ENCODE results near the gene SPRR4. TPM values are rescaled to one million over a fixed set of nuclear protein-coding genes. Genes with fewer than 3 reads are reported as not detected.

Gene SPRR4
- not detected for total RNA-seq

- no peak for DNase-seq (ENCODE audit: low spot score)
- no peak within 1 kb of the TSS for H3K4me3 ChIP-seq
Measured at GRCh38 chr1:152970495-152970894, at the start of gene SPRR4. TSS of gene SPRR4 (plus strand) at chr1:152970648. CDS start at chr1:152971891, 1,243 bp downstream.

GRCh38 chr1:152924191-152924590, 46.3 kb upstream of the SPRR4 start:
- no peak overlapping the region for H3K27ac ChIP-seq
- no peaks in the 10 kb centered on the region for H3K9me3 ChIP-seq
- TF ChIP-seq, protein P1, sequence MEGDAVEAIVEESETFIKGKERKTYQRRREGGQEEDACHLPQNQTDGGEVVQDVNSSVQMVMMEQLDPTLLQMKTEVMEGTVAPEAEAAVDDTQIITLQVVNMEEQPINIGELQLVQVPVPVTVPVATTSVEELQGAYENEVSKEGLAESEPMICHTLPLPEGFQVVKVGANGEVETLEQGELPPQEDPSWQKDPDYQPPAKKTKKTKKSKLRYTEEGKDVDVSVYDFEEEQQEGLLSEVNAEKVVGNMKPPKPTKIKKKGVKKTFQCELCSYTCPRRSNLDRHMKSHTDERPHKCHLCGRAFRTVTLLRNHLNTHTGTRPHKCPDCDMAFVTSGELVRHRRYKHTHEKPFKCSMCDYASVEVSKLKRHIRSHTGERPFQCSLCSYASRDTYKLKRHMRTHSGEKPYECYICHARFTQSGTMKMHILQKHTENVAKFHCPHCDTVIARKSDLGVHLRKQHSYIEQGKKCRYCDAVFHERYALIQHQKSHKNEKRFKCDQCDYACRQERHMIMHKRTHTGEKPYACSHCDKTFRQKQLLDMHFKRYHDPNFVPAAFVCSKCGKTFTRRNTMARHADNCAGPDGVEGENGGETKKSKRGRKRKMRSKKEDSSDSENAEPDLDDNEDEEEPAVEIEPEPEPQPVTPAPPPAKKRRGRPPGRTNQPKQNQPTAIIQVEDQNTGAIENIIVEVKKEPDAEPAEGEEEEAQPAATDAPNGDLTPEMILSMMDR (IDR thresholded peaks at IDR 0.05): no peak
- no peaks in the 10 kb centered on the region for H3K4me1 ChIP-seq (ENCODE audit: control insufficient read depth in 1 of 2, low read depth in 2 of 2)
- no peak overlapping the region for H3K4me3 ChIP-seq
- no peaks in the 10 kb centered on the region for H3K27me3 ChIP-seq (replicated peaks; ENCODE audit: insufficient read depth)
- DNase-seq (ENCODE audit: low spot score) (no peak), ATAC-seq (ENCODE audit: insufficient number of reproducible peaks, low FRiP score, low read depth) (no peak)
- H3K36me3 ChIP-seq: no peaks in the 10 kb centered on the region

More at GRCh38 chr1:152970495-152970894, at the start of gene SPRR4:
- TF ChIP-seq, protein P1 (IDR thresholded peaks at IDR 0.05): no peak
- Histone ChIP-seq H3K9me3 (no peaks in the 10 kb centered on the region), H3K27ac (no peak within 1 kb of the TSS), H3K27me3 (replicated peaks; ENCODE audit: insufficient read depth) (no peaks in the 10 kb centered on the region), H3K36me3 (no peaks in the 10 kb centered on the region), H3K4me1 (ENCODE audit: control insufficient read depth in 1 of 2, low read depth in 2 of 2) (no peaks in the 10 kb centered on the region)
- ATAC-seq (ENCODE audit: insufficient number of reproducible peaks, low FRiP score, low read depth): no peak

DNA sequence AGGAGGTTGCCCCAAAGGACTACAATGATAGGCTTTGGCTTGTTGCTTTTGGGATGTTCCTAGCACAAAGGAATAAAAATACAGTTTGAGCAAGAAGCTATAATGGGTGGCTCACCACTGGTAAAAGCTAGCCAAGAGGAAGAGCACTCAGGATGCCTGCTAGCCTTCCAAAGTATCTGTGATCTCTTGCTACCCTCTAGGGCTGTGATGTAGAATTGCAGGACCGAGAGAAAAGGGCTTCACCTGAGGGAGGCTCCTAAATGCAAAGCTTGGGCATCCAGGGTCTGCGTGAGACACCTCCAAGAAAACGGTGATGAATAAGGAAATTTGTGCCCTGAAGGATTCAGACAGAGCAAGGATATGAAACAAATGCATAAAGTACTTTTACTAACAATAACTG, 44.4 kb upstream of the SPRR4 start:
- H3K27ac ChIP-seq: no peak overlapping the region
- no peaks in the 10 kb centered on the region for H3K4me1 ChIP-seq (ENCODE audit: control insufficient read depth in 1 of 2, low read depth in 2 of 2)
- no peaks in the 10 kb centered on the region for H3K27me3 ChIP-seq (replicated peaks; ENCODE audit: insufficient read depth)
- TF ChIP-seq, protein P1 (IDR thresholded peaks at IDR 0.05): no peak
- H3K36me3 ChIP-seq: no peaks in the 10 kb centered on the region
- ATAC-seq (ENCODE audit: insufficient number of reproducible peaks, low FRiP score, low read depth) (no peak), DNase-seq (ENCODE audit: low spot score) (no peak)
- H3K9me3 ChIP-seq: no peaks in the 10 kb centered on the region
- no peak overlapping the region for H3K4me3 ChIP-seq

DNA sequence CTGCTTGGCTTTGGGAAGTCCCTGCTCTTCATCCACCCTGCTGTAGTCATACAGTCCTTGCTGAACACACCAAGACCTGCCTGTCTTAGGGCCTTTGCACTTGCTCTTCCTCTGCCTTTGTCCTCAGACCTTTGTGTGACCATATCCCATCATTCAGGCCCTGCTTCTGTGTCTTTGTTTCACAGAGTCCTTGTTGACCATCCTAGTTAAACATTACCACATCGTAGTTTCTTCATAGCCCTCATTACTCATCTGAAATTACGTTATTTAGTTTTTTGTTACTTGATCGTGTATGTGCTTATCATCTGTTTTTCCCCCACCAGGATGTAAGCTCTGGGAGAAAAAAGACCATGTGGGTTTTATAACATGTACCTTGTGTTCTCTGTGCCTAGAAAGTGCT, 41.8 kb upstream of the SPRR4 start:
- TF ChIP-seq, protein P1 (IDR thresholded peaks at IDR 0.05): no peak
- Histone ChIP-seq H3K27me3 (replicated peaks; ENCODE audit: insufficient read depth) (no peaks in the 10 kb centered on the region), H3K4me3 (no peak overlapping the region), H3K9me3 (no peaks in the 10 kb centered on the region), H3K4me1 (ENCODE audit: control insufficient read depth in 1 of 2, low read depth in 2 of 2) (no peaks in the 10 kb centered on the region), H3K36me3 (no peaks in the 10 kb centered on the region), H3K27ac (no peak overlapping the region)
- ATAC-seq (ENCODE audit: insufficient number of reproducible peaks, low FRiP score, low read depth) (no peak), DNase-seq (ENCODE audit: low spot score) (no peak)

DNA sequence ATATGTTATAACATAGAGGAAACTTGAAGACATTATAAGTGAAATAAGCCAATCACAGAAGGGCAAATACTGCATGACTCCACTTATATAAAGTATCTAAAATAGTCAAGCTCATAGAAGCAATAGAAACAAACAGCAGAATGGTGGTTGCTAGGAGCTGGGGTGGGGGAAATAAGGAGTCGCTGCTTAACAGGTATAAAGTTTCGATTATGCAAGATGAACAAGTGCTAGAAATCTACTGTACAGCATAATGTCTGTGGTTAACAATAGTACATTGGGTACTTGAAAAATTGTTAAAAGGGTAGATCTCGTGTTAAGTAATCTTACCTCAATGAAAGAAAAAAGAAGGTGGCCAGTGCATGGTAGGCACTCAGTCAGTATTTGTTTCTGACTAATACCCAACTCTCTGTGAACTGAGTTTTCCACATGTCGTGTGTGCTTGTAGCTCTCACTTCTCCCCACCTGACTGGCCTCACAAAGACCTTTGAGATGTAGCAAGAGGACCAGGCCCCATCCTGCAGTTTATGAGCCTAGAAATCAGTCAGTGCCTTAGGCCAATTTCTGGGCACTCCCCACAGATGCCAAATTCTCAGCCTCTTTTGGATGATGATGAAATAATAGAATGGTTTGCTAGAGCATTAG, 38.2 kb upstream of the SPRR4 start:
- Histone ChIP-seq H3K4me1 (ENCODE audit: control insufficient read depth in 1 of 2, low read depth in 2 of 2) (no peaks in the 10 kb centered on the region), H3K27ac (no peak overlapping the region), H3K9me3 (no peaks in the 10 kb centered on the region), H3K36me3 (no peaks in the 10 kb centered on the region), H3K4me3 (no peak overlapping the region), H3K27me3 (replicated peaks; ENCODE audit: insufficient read depth) (no peaks in the 10 kb centered on the region)
- DNase-seq (ENCODE audit: low spot score) (no peak), ATAC-seq (ENCODE audit: insufficient number of reproducible peaks, low FRiP score, low read depth) (no peak)
- TF ChIP-seq, protein P1 (IDR thresholded peaks at IDR 0.05): no peak

Data from thoracic aorta (tissue), 2 donors.